ENCODE measurements around the gene PAX2.

PAX2 gene

GRCh38 chr10:100775871-100776270 is 30.5 kb downstream of the PAX2 start:
- Mint-ChIP-seq H3K4me1 (ENCODE audit: low read depth) (no peaks in the 10 kb centered on the region), H3K27ac (no peak overlapping the region), H3K36me3 (ENCODE audit: low read depth) (no peaks in the 10 kb centered on the region), H3K27me3 (peaks cover 67% of the 10 kb centered on the region), H3K4me3 (no peak overlapping the region), H3K9me3 (no peaks in the 10 kb centered on the region)
- DNase-seq = no peak

DNA sequence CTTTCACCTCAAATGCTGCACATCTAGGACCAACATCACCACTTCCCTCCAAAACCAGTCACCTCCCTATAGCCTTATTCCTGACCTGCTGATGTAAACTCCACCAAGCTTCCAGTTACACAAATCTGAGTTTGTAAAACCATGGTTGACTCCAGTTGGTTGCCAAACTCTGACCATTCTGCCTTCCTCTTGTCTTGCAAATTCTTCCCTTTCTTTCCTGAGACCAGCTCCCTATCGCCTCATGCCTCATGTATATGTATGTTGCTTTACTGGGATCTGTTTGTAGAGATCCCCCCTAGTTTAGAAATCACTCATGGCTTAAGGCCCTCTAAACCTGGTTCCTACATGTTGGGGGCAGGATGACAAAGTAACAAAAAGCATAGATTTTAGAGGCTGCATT is 31.3 kb downstream of the PAX2 start:
- Mint-ChIP-seq H3K27me3 (peaks cover 66% of the 10 kb centered on the region), H3K4me3 (no peak overlapping the region), H3K36me3 (ENCODE audit: low read depth) (no peaks in the 10 kb centered on the region), H3K27ac (no peak overlapping the region), H3K9me3 (no peaks in the 10 kb centered on the region), H3K4me1 (ENCODE audit: low read depth) (no peaks in the 10 kb centered on the region)
- no peak for DNase-seq

GRCh38 chr10:100779329-100779728 is 33.9 kb downstream of the PAX2 start:
- DNase-seq = no peak
- no peaks in the 10 kb centered on the region for H3K9me3 Mint-ChIP-seq
- no peaks in the 10 kb centered on the region for H3K36me3 Mint-ChIP-seq (ENCODE audit: low read depth)
- H3K27ac Mint-ChIP-seq = no peak overlapping the region
- H3K4me3 Mint-ChIP-seq = no peak overlapping the region
- H3K4me1 Mint-ChIP-seq (ENCODE audit: low read depth) = no peaks in the 10 kb centered on the region
- peaks cover 55% of the 10 kb centered on the region for H3K27me3 Mint-ChIP-seq

GRCh38 chr10:100780324-100780723 is 34.9 kb downstream of the PAX2 start:
- Mint-ChIP-seq H3K36me3 (ENCODE audit: low read depth) (no peaks in the 10 kb centered on the region), H3K4me1 (ENCODE audit: low read depth) (no peaks in the 10 kb centered on the region), H3K4me3 (no peak overlapping the region), H3K27ac (no peak overlapping the region), H3K9me3 (no peaks in the 10 kb centered on the region), H3K27me3 (peaks cover 50% of the 10 kb centered on the region)
- DNase-seq = no peak

DNA sequence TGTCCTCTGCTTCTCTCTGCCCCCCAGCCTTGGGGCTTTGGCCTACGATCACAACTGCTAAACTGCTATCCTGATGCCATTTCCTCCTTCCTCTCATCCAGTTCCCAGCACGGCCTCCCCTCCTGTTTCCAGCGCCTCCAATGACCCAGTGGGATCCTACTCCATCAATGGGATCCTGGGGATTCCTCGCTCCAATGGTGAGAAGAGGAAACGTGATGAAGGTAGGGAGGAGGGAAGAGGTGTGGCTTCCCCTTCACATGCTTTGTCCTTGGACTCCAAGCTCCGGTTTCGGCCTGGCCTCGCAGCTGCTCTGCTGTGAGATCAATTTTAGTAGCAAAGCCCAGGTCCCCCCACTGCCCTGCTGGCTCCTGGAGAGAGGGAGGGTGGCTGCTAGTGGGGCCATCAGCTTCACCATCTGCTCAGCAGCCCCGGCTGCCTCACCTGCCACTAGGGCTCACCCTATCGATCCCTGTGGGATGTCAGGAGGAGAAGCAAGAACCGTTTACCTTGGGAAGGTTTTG is 35.8 kb downstream of the PAX2 start:
- H3K4me1 Mint-ChIP-seq (ENCODE audit: low read depth) = no peaks in the 10 kb centered on the region
- no peak for DNase-seq
- no peaks in the 10 kb centered on the region for H3K36me3 Mint-ChIP-seq (ENCODE audit: low read depth)
- H3K27ac Mint-ChIP-seq = no peak overlapping the region
- no peaks in the 10 kb centered on the region for H3K9me3 Mint-ChIP-seq
- H3K4me3 Mint-ChIP-seq = no peak overlapping the region
- H3K27me3 Mint-ChIP-seq = peaks cover 46% of the 10 kb centered on the region

DNA sequence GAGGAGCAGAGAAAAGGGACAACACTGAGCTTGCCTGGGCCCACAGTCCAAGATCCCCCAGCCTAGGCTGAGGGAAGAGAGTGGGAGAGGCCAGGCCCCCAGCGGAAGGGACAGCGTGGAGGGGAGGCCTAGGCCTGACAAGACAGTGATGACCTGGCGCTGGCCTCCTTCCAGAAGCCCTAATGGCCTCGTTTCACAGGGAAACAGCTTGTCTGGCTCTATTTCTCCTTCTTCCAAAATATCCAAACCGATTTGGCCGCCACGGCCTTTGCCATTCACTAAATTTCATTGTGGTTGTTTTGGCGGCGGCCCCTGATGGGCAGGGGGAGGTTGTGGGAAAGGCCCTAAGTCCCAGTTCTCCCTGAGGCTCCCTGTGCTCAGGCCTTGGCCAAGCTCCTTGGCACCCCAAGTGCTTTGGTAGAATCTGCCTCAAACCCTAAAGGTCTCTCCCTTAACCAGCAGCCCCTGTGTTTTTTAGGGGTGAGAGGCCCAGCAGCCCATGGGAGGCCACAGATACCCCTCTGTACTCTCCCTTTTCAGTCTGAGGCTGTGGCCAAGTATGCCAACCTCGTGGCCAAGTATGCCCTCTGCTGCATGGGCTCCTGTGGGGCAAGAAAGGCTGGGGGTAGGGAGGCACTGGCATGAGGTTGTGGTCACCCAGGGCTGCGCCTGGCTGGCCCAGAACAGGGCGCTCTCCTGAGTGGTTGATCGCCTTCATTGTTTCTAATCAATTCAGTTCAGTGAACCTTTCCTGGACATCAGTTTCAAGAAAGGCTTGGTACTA is 37.3 kb downstream of the PAX2 start:
- H3K9me3 Mint-ChIP-seq = no peaks in the 10 kb centered on the region
- no peak for DNase-seq
- H3K36me3 Mint-ChIP-seq (ENCODE audit: low read depth) = no peaks in the 10 kb centered on the region
- no peak overlapping the region for H3K27ac Mint-ChIP-seq
- H3K4me3 Mint-ChIP-seq = no peak overlapping the region
- H3K27me3 Mint-ChIP-seq = peaks cover 50% of the 10 kb centered on the region
- H3K4me1 Mint-ChIP-seq (ENCODE audit: low read depth) = no peaks in the 10 kb centered on the region

DNA sequence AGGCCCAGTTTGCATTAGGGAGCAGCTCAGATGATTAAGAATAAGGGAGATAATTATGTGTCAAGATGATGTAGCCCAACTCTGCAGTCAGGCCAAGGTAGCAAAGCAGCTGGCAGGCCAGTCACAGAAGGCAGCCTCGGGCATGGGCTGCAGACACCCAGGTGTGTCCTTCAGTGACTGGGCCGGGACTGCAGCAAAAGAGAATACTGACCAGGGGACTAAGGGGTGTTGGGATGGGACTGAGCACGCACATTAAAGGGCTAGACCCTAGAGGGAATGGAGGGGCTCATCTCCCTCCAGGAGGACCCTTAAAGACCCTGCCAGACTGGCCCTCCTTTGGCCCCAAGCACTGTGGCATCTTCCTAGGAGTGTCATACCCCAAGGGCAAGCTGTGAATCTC is 38.7 kb downstream of the PAX2 start:
- Mint-ChIP-seq H3K4me1 (ENCODE audit: low read depth) (no peaks in the 10 kb centered on the region), H3K9me3 (no peaks in the 10 kb centered on the region), H3K27ac (no peak overlapping the region), H3K36me3 (ENCODE audit: low read depth) (no peaks in the 10 kb centered on the region), H3K4me3 (no peak overlapping the region), H3K27me3 (peaks cover 51% of the 10 kb centered on the region)
- DNase-seq = no peak

GRCh38 chr10:100786591-100786990 is 41.2 kb downstream of the PAX2 start:
- H3K27ac Mint-ChIP-seq = no peak overlapping the region
- no peaks in the 10 kb centered on the region for H3K9me3 Mint-ChIP-seq
- no peak overlapping the region for H3K4me3 Mint-ChIP-seq
- no peaks in the 10 kb centered on the region for H3K4me1 Mint-ChIP-seq (ENCODE audit: low read depth)
- H3K36me3 Mint-ChIP-seq (ENCODE audit: low read depth) = no peaks in the 10 kb centered on the region
- no peak for DNase-seq
- peaks cover 52% of the 10 kb centered on the region for H3K27me3 Mint-ChIP-seq

- H3K9me3 Mint-ChIP-seq = no peaks in the 10 kb centered on the region
- no peak overlapping the region for H3K4me3 Mint-ChIP-seq
- peaks cover 58% of the 10 kb centered on the region for H3K27me3 Mint-ChIP-seq
Observed at GRCh38 chr10:100788002-100788903, 42.9 kb downstream of the PAX2 start.

DNA sequence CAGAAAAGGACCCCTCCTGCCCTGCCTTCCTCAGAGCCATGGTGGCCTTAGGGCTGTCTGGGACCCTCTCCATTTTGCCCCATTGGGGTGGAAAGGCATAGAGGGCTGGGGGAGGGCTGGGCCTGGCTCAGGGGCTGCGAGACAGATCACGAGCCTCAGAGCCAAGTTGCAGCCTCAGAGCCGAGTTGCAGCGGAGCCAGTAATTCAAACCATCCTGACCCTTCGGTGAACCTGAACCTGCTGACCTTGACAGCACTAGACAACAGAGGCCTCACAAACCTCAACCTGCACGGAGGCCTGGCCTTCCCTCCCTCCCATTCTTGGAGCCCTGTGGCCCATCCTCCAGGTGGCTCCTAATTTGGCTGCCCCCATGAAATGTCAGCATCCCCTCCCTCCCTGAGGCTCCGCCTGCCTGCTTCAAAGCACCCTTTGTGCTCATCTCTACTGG is 45.4 kb downstream of the PAX2 start:
- DNase-seq = no peak
- Mint-ChIP-seq H3K4me1 (ENCODE audit: low read depth) (no peaks in the 10 kb centered on the region), H3K27ac (no peak overlapping the region), H3K27me3 (peaks cover 63% of the 10 kb centered on the region), H3K9me3 (no peaks in the 10 kb centered on the region), H3K36me3 (ENCODE audit: low read depth) (no peaks in the 10 kb centered on the region), H3K4me3 (no peak overlapping the region)

More at GRCh38 chr10:100788002-100788903, 42.9 kb downstream of the PAX2 start:
- Mint-ChIP-seq H3K27ac (no peak overlapping the region), H3K4me1 (ENCODE audit: low read depth) (no peaks in the 10 kb centered on the region), H3K36me3 (ENCODE audit: low read depth) (no peaks in the 10 kb centered on the region)
- DNase-seq = no peak

- no peaks in the 10 kb centered on the region for H3K4me1 Mint-ChIP-seq (ENCODE audit: low read depth)
- H3K36me3 Mint-ChIP-seq (ENCODE audit: low read depth) = no peaks in the 10 kb centered on the region
- H3K9me3 Mint-ChIP-seq = no peaks in the 10 kb centered on the region
- no peak overlapping the region for H3K4me3 Mint-ChIP-seq
- peaks cover 60% of the 10 kb centered on the region for H3K27me3 Mint-ChIP-seq
- no peak for DNase-seq
- no peak overlapping the region for H3K27ac Mint-ChIP-seq
Observed at GRCh38 chr10:100791369-100792058, 46.1 kb downstream of the PAX2 start.

DNA sequence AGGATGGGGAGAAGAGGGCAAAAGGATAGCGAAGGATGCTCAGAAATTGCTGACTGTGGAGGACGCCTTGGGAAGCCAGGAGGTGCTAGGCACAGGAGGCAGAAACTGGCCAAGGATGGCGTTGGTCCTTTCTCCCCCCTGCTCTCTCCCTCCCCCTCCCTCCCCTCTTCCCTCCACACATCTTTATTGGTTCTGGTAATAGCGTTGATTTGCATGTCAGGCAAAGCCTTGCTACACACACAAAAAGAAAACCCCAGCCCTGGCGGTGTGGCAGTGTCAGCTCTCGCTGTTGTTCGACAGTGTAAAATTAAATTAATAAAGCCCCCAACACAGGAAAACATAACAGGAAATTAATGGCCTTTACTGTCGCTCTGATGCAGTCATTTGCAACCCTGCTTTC is 47.2 kb downstream of the PAX2 start:
- Mint-ChIP-seq H3K4me1 (ENCODE audit: low read depth) (no peaks in the 10 kb centered on the region), H3K4me3 (no peak overlapping the region), H3K36me3 (ENCODE audit: low read depth) (no peaks in the 10 kb centered on the region), H3K9me3 (no peaks in the 10 kb centered on the region), H3K27ac (no peak overlapping the region), H3K27me3 (peaks cover 63% of the 10 kb centered on the region)
- DNase-seq = no peak

DNA sequence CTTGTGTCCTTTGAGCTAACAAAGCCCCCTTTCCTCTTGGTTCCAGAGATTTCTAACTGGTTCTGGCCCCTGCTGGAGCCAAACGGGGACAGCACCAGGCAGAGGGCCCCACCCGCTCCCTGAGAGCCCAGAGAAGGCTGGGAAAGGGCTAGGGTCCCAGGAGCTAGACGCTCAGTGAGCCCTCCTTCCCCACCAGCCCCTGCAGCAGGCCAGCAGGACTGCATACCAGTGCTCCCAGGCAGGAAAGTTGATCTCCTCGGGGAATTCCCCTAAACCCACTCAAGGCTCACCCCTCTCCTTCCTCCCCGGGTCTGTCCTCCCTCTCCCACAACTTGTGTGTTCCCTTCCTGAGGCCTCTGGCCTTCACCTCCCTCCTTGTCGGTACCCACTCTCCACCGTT is 47.7 kb downstream of the PAX2 start:
- Mint-ChIP-seq H3K4me1 (ENCODE audit: low read depth) (no peaks in the 10 kb centered on the region), H3K9me3 (no peaks in the 10 kb centered on the region), H3K27ac (no peak overlapping the region), H3K27me3 (peaks cover 60% of the 10 kb centered on the region), H3K4me3 (no peak overlapping the region), H3K36me3 (ENCODE audit: low read depth) (no peaks in the 10 kb centered on the region)
- DNase-seq = no peak

- H3K36me3 Mint-ChIP-seq (ENCODE audit: low read depth) = no peaks in the 10 kb centered on the region
- DNase-seq = no peak
- no peak overlapping the region for H3K4me3 Mint-ChIP-seq
- H3K4me1 Mint-ChIP-seq (ENCODE audit: low read depth) = no peaks in the 10 kb centered on the region
- no peaks in the 10 kb centered on the region for H3K9me3 Mint-ChIP-seq
- no peak overlapping the region for H3K27ac Mint-ChIP-seq
- H3K27me3 Mint-ChIP-seq = peaks cover 76% of the 10 kb centered on the region
Observed at GRCh38 chr10:100799881-100800280, 54.5 kb downstream of the PAX2 start.

Data from activated T-cell treated with anti-CD3 and anti-CD28 coated beads, Interleukin-2, amount 50 U/mL, for 24 hours (primary cell).